Fibroblast of skin of right biceps (primary cell): ENCODE measurements around the gene ASB18.

Experiments
- DNase-seq: peaks from one replicate; pipeline ENCODE4 v3.0.0-alpha.2; 2013

ASB18 gene

DNA sequence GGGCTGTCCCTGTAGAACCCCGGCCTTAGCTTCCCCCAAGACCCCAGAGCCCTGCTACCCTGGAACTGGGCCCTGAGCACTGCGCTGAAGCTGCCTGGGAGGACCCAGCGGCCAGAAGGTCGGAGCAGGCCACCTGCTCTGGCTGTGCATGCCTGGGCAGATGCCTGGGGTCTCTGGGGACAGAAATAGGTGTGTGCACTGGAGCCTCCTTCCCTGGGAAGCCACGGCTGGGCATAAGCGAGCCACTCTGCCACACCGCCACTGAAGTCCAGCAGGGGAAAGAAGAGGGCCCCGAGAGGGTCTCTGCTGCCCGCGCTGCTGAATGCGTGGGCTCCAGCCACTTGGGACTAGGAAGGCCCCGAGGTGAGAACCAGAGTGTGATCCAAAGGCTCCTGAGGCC, 102.7 kb downstream of the ASB18 start:
- no peak for DNase-seq

DNA sequence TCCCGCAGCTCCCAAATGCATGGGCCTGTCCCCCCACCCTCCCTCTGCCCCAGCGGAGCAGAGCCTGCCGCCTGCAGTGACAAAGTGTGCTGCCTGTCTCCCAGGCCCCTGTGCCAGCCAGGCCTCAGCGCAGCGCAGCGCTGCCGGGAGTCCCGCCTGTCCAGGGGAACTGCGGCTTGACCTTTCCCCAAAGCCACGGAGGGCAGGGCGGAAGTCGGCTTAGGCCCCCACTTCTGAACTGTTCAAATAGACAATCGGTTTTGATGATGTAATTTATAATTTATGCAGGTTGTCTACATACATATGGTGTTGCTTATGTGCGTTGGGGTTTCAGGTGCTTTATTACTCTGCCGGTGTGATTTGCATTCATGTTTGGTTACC, 103.1 kb downstream of the ASB18 start:
- no peak for DNase-seq

DNA sequence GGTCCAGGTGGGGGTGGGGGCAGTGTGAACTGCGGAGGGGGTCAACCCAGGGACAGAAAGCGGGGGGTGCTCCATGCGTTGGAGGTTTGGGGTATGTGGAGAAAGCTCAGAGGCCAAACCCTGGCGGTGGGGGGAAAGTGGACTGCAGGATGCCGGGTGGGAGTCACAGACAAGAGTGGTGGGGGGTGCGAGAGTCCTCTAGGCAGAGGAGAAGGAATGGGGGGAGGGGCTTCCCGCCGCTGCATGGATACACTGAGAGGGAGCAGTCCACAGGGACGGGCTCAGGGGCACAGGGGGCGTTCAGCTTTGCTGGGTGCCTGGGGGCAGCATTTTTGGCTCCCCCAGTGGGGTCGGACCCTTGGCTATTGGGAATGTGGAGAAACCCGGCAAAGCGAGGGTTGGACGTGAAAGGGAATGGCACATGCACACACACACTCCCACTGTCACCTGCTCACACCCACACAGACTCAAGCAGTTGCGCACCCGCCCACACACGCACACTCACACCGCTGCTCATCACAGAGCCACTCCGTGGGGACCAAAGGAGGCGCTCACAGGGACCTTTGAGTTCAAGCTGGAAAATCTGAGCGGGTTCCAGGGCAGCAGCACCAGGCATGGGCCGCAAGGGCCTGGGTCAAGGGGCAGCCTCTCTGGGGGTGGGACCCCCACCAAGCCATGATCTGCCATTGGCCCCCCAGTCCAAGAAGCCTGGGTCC, 103.7 kb downstream of the ASB18 start:
- no peak for DNase-seq

DNA sequence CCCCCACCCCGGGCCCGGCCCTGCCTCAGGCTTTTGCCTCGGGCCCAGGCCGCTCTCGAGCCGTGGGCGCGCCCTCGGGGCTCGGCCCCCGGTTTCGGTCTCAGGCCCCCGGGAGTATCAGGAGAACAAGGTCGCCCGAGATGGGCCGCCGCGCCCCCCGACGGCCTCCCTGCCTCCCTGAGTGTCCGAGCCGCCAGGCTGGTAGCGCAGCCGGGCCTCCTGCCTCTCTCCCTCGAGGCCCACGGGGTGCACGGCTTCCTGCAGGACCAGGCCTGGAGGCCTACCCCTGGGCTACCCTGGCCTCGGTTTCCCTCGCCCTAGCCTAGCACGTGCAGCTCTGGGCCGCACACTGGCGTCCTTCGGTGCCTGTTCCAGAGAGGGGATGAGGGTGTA, 104.4 kb downstream of the ASB18 start:
- no peak for DNase-seq

DNA sequence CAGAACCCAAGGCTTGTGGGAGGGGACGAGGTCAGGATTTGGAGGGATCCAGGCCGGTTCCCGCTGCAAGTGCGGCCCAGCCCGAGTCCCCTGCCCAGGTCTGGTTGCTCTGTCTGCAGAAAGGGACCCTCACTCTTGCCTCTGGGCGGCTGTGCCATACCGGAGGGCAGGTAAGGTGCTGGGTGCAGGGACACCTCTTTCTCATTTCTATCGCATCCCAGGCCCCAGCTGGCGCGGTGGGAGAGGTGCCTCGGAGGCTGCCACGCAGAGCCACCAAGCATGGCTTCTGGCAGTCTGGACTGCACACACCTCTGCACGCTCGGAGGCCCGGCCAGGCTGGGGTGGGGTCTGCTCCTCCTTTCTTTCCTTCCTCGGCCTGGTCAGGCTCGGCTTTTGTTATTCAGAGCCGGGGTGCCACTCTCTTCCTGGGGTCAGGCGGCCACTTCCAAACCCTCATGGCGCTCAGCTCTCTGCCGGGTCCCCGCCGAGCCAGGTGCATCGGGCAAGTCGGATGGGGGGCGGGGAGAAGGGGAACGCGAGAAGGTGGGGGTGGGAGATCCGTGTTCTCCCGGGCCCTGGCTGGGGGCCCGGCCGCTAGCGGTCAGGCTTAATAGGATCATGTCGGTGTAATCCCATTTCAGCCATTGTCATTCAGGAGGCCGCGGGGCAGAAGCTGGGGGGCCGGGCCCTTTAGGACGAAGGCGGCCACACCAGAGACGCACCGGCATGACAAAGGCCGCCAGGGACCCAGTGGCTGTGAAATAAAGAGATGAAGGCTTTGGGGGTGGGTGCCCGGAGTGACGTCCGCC, 105.0 kb downstream of the ASB18 start:
- DNase-seq: no peak

DNA sequence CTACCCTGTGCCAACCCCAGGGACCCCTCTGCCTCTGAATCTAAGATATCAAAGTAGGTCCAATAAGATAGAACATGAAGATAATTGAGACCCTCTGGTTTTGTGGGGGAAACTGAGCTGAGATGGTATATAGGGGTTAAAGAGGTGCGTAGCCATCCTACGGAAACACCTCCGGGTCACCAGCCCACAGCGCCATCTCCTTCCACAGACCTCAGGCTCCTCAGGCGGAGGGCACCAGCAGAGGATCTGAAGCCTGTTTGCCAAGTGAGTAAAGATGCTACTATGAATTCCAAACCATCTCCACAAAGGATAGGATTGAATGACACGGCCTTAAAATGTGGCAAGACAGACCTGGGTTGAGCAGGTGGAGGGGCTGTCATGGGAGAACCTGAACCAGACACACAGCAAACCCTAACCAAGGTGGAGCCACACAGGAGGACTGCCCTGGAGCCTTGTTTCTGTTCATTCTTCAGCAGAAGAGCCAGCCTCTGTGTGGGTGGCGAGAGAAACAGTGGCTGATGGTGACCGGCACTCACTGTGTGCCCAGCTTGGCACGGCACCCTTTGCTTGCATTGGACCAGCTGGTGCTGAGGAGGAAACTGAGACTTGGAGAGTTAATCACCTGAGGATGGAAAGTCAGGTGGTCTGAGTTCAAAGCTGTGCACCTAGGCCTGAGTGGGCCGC, 106.2 kb downstream of the ASB18 start:
- DNase-seq: no peak

DNA sequence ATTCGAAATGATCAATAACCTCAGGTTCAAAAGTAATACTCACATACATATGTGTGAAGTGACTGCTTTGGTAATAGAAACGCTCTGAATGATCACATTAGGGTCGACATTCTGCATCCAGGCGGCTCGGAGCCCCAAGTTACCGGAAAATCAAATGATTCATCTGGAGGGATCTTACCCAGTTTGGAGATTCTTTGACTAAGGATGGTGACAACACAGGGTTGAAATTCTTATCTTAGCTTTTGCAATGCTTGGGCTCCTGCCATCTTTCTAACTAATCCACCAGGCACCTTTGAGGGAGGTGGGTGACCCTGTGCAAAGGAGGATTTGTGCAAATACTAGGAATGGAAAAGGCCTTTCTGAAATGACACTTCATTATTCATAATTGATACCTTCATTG, 106.8 kb downstream of the ASB18 start:
- no peak for DNase-seq

DNA sequence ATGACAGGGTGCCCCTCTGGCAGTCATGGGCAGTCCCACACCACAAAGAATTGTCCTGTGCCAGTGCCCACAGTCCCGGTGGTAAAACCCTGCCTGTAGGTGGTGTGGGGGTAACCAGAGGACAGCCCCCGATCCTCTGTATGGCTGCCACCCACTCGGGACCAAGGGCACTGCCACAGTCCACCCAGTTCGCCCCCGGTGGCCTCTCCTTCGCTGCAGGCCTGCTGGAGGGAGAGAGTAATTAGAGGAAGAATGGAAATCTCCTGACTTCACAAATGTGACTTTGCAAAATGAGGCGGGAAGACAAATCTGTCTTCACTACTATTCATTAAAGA, 107.4 kb downstream of the ASB18 start:
- no peak for DNase-seq

DNA sequence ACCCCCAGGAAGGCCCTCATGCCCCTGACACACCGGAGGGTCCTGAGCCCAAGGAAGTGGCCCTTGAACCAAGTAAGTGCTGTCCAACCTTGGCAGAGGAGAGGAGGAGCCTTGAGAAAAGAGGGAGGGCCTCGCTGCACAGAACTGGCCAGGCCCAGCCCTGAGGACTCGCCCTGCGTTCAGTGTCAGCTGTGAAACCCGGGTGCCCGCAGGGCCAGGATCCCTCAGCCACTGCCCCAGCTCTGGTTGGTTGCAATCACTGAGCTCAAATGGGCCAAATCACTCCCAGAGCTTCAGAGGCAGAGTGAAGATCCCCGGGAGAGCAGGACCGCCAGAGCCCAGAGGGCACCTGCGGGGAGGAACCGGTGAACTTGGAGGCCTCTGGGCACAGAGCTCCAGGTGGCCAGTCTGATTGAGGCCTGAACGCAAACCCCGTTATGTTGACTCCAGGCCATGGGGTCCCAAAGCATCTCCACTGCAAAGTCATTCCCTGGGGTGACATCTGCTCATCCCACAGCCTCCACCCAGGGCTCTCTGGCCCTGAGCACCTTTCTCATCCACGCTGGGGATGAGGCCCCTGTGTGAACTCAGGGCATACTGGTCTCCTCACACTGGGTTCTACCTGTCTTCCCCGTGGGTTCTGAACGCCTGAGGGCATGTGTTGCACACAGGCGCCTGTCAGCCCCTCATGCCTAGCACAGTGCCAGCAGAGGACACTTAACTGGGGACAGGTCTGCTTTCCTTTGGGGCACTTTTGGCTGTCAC, 107.9 kb downstream of the ASB18 start:
- DNase-seq: no peak

DNA sequence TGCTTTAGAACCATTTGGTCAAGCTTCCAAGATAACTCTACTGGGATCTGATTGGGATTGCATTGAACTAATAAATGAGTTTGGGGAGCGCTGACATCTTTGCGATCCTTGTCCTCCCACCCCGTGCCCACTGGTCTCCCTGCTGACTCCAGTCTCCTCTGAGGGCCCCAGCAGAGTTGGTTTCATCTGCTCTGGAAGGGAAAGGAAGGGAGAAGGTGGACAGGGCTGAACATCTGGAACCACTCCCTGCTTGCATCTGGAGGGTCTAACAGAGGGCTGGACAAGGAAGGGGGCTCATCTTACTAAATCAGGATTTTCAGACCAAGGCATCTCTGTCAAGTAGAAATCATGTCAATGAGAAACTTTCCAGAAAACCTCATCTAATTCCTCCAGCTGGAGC, 108.8 kb downstream of the ASB18 start:
- DNase-seq: no peak

DNA sequence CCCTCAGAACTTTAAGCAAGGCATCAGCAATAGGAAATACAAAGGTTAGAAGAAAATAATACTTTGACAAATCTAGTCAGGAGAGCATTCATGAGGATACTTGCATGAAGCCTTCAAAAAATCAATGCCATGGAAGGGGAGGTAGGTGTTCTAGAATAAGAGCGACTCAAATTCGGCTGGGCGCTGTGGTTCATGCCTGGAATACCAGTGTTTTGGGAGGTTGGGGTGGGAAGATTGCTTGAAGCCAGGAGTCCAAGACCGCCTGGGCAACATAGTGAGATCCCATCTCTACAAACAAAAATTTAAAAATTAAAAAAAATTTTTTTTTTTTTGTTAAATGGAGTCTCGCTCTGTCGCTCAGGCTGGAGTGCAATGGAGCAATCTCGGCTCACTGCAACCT, 117.8 kb downstream of the ASB18 start:
- no peak for DNase-seq

DNA sequence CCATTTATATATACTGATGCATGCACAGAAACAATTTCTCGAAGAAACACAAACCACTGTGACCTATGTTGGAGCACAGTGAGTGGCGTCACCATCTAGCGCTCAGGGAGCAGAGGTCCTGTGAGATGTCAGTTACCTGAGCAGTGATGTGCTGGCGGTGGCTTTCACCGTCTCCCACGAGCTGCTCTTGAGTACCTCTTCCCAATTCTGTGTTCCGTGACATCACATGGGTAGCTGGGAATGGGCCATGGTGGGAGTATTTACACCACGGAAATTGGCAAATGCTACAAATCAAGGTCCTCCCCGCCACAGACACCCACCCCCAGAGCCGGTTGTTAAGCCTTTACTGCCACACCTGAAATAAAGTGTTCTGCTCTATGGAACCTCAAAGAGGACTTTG, 120.4 kb downstream of the ASB18 start:
- no peak for DNase-seq
